GM23248 (cell line): Measurements from ENCODE around the gene UBAP2.

Experiments
- EZH2 ChIP-seq: fragments of 200-600 bp; sonication (generic); IDR thresholded peaks from 2 replicates; pipeline ENCODE4 v1.6.1; 2018; ENCODE audit warnings: antibody characterized with exemption, mild to moderate bottlenecking; ENCODE audit not compliant: insufficient read depth, poor library complexity, severe bottlenecking
- EZH2phosphoT487 ChIP-seq: fragments of 200-600 bp; sonication (generic); IDR thresholded peaks from 2 replicates; pipeline ENCODE4 v1.6.1; 2018; ENCODE audit warnings: antibody characterized with exemption, moderate library complexity, mild to moderate bottlenecking, low read depth; ENCODE audit not compliant: insufficient read depth

DNA sequence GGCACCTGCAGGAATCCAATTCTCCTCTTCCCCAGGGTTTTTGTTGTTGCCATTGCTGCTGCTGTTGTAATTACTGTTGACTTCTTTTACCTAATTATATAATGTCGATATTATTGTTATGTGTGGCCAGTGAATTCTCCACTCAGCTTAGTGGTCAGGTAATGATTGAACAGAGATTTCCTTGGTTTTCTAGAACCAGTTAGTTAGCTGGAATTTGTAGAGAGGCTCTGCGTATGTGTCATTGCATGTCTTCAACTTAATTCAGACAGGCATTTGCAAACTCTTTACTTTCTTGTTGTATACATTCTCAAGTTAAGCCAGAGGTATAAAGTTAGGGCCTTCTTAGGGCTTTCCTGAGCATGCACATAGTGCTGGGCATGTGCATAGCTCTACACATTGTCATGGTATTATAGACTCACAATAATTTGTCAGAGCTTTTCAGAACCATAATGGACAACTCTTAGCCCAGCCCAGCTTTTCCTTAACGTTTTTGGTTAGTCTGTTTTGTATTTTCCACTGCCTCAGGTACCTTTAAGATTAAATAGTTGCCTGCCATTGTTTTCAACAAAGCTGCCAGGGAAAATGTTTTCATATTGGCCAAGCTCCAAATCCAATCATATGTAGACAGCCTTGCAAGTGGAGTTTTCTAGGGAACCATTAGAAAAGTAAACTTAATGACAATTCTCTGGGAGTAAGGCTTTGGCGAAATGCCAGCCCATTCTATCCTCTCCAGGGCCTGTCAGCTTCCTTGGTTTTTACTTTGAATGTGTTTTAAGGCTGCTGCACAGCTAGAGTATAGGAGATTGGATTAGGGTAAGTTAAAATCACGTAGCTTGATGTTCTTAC is 163.6 kb downstream of the UBAP2 start:
- no peak for TF ChIP-seq EZH2phosphoT487
- no peak for TF ChIP-seq EZH2
